Naive B cell (primary cell): ENCODE results near the gene ZNF292. TPM values are rescaled to one million over a fixed set of nuclear protein-coding genes. Genes with fewer than 3 reads are reported as not detected.
A peak's percentile ranks its signal among the peaks of the same experiment; 100 is the strongest.
"Not testable (repeated sequence)": the region's sequence is repeated elsewhere in the genome, so short reads cannot be mapped to it uniquely, and the experiment has no call there.

ENCODE experiments used
- ATAC-seq, 2 donors: fragments of 150-1000 bp; cut with Tn5 transposase; 2 replicates each; pipeline ENCODE4 v1.10.0; 2021; ENCODE audit warnings: low read depth in 2 of 2, mild to moderate bottlenecking in 2 of 2, moderate library complexity in 2 of 2
- DNase-seq: peaks from one replicate; pipeline ENCODE4 v3.0.0; 2022
- H3K27ac Mint-ChIP-seq, 6 donors: one replicate each; pipeline ENCODE4 v1.8.0; 2020 to 2022; ENCODE audit warnings: mild to moderate bottlenecking in 6 of 6, mixed read lengths in 6 of 6, moderate library complexity in 5 of 6, inconsistent platforms in 2 of 6
- H3K27me3 Mint-ChIP-seq, 3 donors: one replicate each; pipeline ENCODE4 v1.8.0; 2021 to 2022; ENCODE audit warnings: mixed read lengths in 3 of 3, mild to moderate bottlenecking in 1 of 3
- H3K36me3 Mint-ChIP-seq, 2 donors: one replicate each; pipeline ENCODE4 v1.8.0; 2020 to 2022; ENCODE audit warnings: mixed read lengths in 2 of 2, inconsistent platforms in 1 of 2, mild to moderate bottlenecking in 1 of 2
- H3K4me1 Mint-ChIP-seq, 3 donors: one replicate each; pipeline ENCODE4 v1.8.0; 2020 to 2022; ENCODE audit warnings: mixed read lengths in 3 of 3, inconsistent platforms in 1 of 3, mild to moderate bottlenecking in 1 of 3, moderate library complexity in 1 of 3
- H3K4me3 Mint-ChIP-seq, 8 donors: one replicate each; pipeline ENCODE4 v1.8.0; 2020 to 2022; ENCODE audit warnings: mild to moderate bottlenecking in 8 of 8, mixed read lengths in 8 of 8, moderate library complexity in 8 of 8, inconsistent platforms in 2 of 8
- H3K9me3 Mint-ChIP-seq, 7 donors: one replicate each; pipeline ENCODE4 v1.8.0; 2020 to 2022; ENCODE audit warnings: mixed read lengths in 7 of 7, mild to moderate bottlenecking in 5 of 7, inconsistent platforms in 2 of 7, moderate library complexity in 1 of 7
- polyA plus RNA-seq, 6 donors: library from polyadenylated mRNA; unstranded; fragments of 300-500 nt; fragmentation: Illumina TruSeq; gene quantifications; one replicate each; pipeline ENCODE4 v1.2.3, GENCODE V29; 2021; ENCODE audit warnings: low read depth in 6 of 6

Gene ZNF292
- polyA plus RNA-seq, result 10 to 100 TPM; 19.4 to 48.9 (median 38.4) TPM

DNA sequence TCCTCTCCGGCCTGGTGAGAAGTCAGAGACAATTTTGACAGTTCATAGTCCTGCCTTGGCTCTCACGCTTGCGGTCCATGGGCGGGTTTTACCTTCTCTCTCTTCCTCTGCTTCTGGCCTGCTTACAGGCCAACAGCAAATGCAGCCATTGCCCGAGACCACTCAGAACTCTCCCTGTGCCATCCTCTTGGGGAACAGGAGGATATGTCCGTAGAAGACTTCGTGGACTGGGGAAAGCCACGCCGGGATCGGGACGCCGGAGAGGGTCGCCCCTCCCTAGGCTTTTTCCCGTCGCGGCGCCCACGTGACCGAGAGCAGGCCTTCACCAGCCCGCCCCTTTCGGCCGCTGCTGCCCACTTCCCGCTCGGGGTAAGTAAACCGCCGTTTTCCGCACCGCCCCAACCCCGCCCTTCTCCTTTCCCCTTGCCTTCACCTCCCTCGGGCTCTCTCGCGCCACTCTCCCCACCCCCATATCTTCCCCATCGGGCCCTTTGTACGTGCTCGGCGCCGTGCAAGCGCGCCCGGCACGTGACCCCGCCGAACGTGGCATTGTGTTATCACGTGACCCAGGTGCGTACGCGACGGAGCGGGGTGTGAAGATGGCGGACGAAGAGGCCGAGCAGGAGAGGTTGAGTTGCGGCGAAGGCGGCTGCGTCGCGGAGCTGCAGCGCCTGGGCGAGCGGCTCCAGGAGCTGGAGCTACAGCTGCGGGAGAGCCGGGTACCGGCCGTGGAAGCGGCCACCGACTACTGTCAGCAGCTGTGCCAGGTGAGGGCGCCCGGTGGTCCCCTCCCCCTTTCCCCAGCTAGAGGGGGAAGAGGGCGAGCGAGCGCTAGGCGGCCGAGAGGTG is at the start of gene ZNF292:
Gene ZNF292, plus strand, starts transcription at position 573 of the 849 bp plus-strand sequence. Its CDS starts 27 bp downstream, at position 600.
- Mint-ChIP-seq H3K4me3 (peak within 1 kb of the TSS; percentile 83 to 99 (median 96)), H3K4me1 (peaks cover 38 to 58% (median 45%) of the 10 kb centered on the region in 3 donors), H3K27ac (peak within 1 kb of the TSS; percentile 94 to 99 (median 98)), H3K9me3 (no peaks in the 10 kb centered on the region), H3K36me3 (no peaks in the 10 kb centered on the region), H3K27me3 (no peaks in the 10 kb centered on the region)
- peak; percentile 94 for DNase-seq
- peak; percentile 74 to 77 for ATAC-seq

DNA sequence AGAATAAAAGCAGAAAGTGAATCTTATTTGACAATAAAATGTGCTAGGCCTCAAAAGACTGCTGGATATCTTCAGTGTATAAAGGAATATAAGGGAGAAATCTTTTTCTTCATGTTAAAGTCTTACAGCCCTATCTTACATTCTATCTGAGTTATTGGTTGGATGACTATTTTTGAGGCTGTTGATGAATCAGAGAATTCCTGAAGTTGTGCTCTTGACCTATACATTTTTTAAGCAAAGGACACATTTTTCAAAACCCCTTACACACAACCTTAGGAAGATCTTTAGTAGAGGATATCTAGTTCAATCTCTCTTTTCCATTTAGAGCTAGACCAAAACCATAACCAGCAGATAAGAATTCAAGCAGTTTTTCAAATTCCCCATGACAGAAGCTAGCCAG is 49.5 kb upstream of the ZNF292 start:
- Mint-ChIP-seq H3K27ac (no peak overlapping the region), H3K9me3 (no peaks in the 10 kb centered on the region), H3K36me3 (no peaks in the 10 kb centered on the region), H3K4me1 (no peaks in the 10 kb centered on the region), H3K27me3 (no peaks in the 10 kb centered on the region), H3K4me3 (no peak overlapping the region)
- DNase-seq, result no peak
- no peak for ATAC-seq

DNA sequence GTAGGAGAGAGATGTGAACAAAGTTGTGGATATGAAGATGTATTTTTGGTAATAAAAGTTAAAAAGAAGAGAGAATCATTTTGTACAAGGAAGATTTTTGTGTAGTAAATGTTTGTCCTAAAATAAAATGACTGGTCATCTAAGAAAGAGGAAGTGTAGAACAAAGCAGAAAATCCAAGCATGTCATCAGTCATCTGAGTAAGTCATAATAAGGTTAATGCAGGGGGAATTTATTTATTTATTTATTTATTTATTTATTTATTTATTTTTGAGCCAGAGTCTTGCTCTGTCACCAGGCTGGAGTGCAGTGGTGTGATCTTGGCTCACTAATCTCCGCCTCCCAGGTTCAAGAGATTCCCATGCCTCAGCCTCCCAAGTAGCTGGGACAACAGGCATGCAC is 44.7 kb upstream of the ZNF292 start:
- no peaks in the 10 kb centered on the region for H3K4me1 Mint-ChIP-seq
- no peaks in the 10 kb centered on the region for H3K27me3 Mint-ChIP-seq
- ATAC-seq (no peak), DNase-seq (no peak)
- H3K27ac Mint-ChIP-seq, result no peak overlapping the region
- H3K9me3 Mint-ChIP-seq, result no peaks in the 10 kb centered on the region
- H3K4me3 Mint-ChIP-seq, result no peak overlapping the region
- no peaks in the 10 kb centered on the region for H3K36me3 Mint-ChIP-seq

DNA sequence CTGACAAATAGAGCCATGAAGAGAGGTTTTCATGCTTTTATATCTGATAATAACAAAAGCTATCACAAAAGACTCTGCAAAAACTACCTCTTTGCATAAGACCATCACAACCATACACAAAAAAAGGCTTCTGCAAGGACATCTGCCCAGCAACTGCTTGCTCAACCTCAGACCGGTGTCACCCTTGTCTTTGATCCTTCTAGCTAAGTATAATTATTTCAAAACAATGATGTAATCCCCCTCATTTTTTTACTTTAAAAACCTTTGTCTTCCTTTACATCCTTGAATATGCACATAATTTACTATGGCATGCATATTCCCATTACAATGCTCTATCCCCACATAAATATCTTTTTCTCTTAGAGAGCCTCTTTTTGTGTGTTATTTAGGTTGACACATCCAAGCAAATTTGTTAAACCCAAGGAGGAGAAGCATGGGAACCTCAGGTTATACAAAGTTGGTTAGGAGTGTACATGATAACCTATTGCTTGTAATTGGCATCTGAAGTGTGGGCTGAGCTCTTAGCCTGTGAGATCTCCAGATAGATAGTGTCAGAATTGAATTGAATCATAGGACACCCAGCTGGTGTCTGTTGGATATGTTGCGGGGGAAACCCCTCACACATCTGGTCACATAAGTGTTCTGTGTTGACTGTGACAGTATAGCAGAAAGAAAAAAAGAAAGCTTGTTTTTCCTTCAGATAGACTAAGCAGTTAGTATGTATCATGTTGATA is 39.8 kb upstream of the ZNF292 start:
- Mint-ChIP-seq H3K27ac (no peak overlapping the region), H3K36me3 (no peaks in the 10 kb centered on the region), H3K4me3 (no peak overlapping the region), H3K9me3 (peaks cover 0 to 4% (median 0%) of the 10 kb centered on the region in 7 donors), H3K27me3 (peaks cover 0 to 5% (median 0%) of the 10 kb centered on the region in 3 donors), H3K4me1 (peaks cover 0 to 6% (median 0%) of the 10 kb centered on the region in 3 donors)
- DNase-seq, result no peak
- peak; percentile 41 to 50 for ATAC-seq

DNA sequence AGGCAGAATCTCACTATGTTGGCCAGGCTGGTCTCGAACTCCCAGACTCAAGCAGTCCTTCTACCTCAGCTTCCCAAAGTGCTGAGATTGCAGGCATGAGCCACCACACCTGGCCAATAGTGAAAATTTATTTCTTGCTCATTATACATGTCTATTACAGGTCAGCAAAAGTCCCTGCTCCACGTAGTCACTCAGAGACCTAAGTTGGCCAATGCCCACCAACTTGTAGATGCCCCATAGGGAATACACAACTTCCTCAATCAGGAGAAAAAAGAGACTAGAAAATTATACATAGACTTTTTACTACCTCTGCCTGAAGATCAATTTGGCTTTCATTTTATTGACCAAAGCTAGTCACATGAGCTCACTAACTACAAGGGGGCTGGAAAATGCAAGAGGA is 38.4 kb upstream of the ZNF292 start:
- H3K4me3 Mint-ChIP-seq, result no peak overlapping the region
- no peak for DNase-seq
- H3K27me3 Mint-ChIP-seq, result peaks cover 5 to 10% (median 7%) of the 10 kb centered on the region in 3 donors
- ATAC-seq, result peak; percentile 27 to 36
- H3K27ac Mint-ChIP-seq, result no peak overlapping the region
- H3K9me3 Mint-ChIP-seq, result peaks cover 0 to 7% (median 3%) of the 10 kb centered on the region in 7 donors
- peaks cover 0 to 5% of the 10 kb centered on the region in 2 donors for H3K36me3 Mint-ChIP-seq
- peaks cover 0 to 6% (median 0%) of the 10 kb centered on the region in 3 donors for H3K4me1 Mint-ChIP-seq

DNA sequence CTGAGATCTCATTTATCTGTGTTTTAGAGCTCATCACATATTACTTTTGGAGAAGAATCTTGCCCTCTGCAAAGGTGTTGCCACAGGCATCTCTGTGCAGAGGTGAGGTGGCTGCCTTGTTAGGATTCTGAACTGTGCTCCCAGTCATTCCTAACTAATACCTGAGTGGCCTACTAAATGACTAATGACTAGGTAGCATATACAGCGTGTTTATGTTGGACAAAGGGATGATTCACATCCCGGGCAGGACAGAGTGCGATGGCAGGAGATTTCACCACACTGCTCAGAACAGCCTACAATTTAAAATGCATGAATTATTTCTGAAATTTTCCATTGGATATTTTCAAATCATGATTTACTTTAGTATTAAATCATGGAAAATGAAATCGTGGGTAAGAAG is 37.3 kb upstream of the ZNF292 start:
- peaks cover 7 to 16% (median 12%) of the 10 kb centered on the region in 3 donors for H3K27me3 Mint-ChIP-seq
- no peak overlapping the region for H3K4me3 Mint-ChIP-seq
- H3K9me3 Mint-ChIP-seq, result peaks cover 0 to 14% (median 4%) of the 10 kb centered on the region in 7 donors
- H3K27ac Mint-ChIP-seq, result no peak overlapping the region
- ATAC-seq (no peak), DNase-seq (no peak)
- peaks cover 0 to 10% of the 10 kb centered on the region in 2 donors for H3K36me3 Mint-ChIP-seq
- H3K4me1 Mint-ChIP-seq, result peaks cover 0 to 6% (median 3%) of the 10 kb centered on the region in 3 donors

DNA sequence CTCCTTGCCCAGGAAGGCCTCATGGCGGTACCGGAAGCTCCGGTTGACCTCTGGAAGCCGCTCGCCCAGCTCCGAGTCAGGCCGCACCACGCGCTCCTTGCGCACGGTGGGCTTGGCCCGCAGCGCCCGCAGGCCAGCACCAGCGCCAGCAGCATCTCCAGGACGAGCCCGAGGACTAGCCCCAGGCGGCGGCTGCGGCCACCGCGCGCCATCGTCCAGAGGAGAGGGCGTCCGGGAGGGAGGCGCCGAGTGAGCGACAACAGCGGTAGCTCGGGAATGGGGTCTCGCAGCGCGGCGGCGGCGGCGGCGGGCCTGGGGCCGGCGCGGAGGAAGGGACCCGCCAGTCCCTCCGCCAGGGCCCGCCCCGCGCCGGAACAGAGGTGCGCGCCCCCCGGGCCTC is 32.9 kb upstream of the ZNF292 start:
- peaks cover 17 to 25% (median 18%) of the 10 kb centered on the region in 3 donors for H3K27me3 Mint-ChIP-seq
- H3K27ac Mint-ChIP-seq, result no peak overlapping the region
- peaks cover 0 to 10% of the 10 kb centered on the region in 2 donors for H3K36me3 Mint-ChIP-seq
- peaks cover 0 to 14% (median 4%) of the 10 kb centered on the region in 7 donors for H3K9me3 Mint-ChIP-seq
- DNase-seq (no peak), ATAC-seq (no peak)
- H3K4me1 Mint-ChIP-seq, result peaks cover 0 to 3% (median 0%) of the 10 kb centered on the region in 3 donors
- H3K4me3 Mint-ChIP-seq, result no peak overlapping the region

DNA sequence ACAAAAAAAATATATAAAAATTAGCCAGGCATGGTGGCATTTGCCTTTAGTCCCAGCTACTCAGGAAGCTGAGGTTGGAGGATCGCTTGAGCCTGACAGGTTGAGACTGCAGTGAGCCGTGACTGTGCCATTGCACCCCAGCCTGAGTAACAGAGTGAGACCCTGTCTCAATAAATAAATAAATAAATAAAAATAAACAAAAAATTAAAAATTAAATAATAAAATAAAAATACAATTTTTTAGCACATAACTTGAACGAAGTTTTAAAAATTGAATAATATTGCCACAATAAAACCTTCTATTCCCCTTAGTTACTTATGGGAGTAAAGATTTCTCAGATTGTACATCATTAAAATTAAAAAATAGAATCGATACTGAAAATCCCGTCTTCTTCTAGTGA is 31.3 kb upstream of the ZNF292 start:
- Mint-ChIP-seq H3K27me3 (peaks cover 17 to 25% (median 18%) of the 10 kb centered on the region in 3 donors), H3K9me3 (peaks cover 0 to 14% (median 2%) of the 10 kb centered on the region in 7 donors), H3K4me3 (no peak overlapping the region), H3K27ac (no peak overlapping the region), H3K4me1 (peaks cover 0 to 3% (median 0%) of the 10 kb centered on the region in 3 donors), H3K36me3 (peaks cover 0 to 10% of the 10 kb centered on the region in 2 donors)
- ATAC-seq (no peak), DNase-seq (no peak)

DNA sequence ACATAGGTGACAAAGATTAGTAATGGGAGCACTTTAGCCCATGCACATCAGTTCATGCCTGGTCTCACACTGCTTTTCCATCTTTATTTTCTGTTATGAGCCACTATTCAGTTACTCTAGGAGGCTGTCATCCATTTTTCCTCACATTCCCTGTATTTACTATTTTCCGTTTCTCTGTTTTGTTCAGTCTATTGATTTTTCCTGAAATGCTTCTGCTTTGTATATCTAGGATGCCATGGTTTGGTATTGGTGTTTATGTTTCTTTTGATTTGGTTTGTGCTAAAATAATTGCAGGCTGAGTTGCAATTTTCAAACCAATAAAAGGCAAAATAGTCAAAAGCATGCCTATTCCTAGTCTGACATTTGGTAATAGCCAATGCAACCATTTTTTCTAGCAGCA is 28.9 kb upstream of the ZNF292 start:
- DNase-seq (no peak), ATAC-seq (no peak)
- peaks cover 0 to 3% (median 0%) of the 10 kb centered on the region in 3 donors for H3K4me1 Mint-ChIP-seq
- peaks cover 0 to 12% of the 10 kb centered on the region in 2 donors for H3K36me3 Mint-ChIP-seq
- peaks cover 14 to 19% (median 18%) of the 10 kb centered on the region in 3 donors for H3K27me3 Mint-ChIP-seq
- H3K9me3 Mint-ChIP-seq, result peaks cover 0 to 11% (median 3%) of the 10 kb centered on the region in 7 donors
- H3K27ac Mint-ChIP-seq, result no peak overlapping the region
- no peak overlapping the region for H3K4me3 Mint-ChIP-seq

DNA sequence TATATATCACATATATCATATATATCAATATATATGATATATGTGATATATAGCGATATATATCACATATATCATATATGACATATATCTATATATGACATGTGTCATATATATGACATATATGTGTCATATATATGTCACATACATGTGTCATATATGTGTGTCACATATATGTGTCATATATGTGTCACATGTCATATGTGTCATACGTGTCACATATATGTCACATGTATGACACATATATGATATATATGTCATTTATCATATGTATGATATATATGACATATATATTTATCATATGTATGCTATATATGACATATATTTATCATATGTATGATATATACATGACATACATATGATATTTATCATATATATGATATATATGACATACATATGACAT is 27.6 kb upstream of the ZNF292 start:
- DNase-seq, result no peak
- H3K4me3 Mint-ChIP-seq, result no peak overlapping the region
- peaks cover 0 to 9% (median 2%) of the 10 kb centered on the region in 7 donors for H3K9me3 Mint-ChIP-seq
- peaks cover 5 to 11% (median 9%) of the 10 kb centered on the region in 3 donors for H3K27me3 Mint-ChIP-seq
- ATAC-seq, result no peak
- no peak overlapping the region for H3K27ac Mint-ChIP-seq
- peaks cover 0 to 8% of the 10 kb centered on the region in 2 donors for H3K36me3 Mint-ChIP-seq
- H3K4me1 Mint-ChIP-seq, result peaks cover 0 to 2% (median 0%) of the 10 kb centered on the region in 3 donors

DNA sequence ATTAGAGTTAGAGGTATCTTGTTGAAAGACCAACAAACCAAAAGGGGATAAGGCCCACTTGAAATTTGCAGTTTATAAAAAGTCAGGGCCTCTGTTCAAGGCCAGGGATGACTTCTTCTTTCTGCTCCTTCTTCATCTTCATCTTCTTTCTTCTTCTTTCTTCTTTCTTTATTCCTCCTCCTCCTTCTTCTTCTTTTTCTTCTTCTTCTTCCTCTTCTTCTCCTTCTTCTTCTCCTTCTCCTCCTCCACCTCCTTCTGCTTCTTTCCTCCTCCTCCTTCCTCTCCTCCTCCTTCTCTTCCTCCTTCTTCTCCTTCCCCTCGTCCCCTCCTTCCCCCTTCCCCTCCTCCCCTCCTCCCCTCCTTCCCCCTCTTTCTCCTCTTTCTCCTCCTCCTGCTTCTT is 18.4 kb upstream of the ZNF292 start:
- ATAC-seq (no peak), DNase-seq (no peak)
- H3K27ac Mint-ChIP-seq, result no peak overlapping the region
- H3K4me3 Mint-ChIP-seq, result peak overlapping the region in 1 of 8 donors; percentile 9
- H3K36me3 Mint-ChIP-seq, result peaks cover 0 to 2% of the 10 kb centered on the region in 2 donors
- H3K27me3 Mint-ChIP-seq, result peaks cover 4 to 9% (median 5%) of the 10 kb centered on the region in 3 donors
- H3K4me1 Mint-ChIP-seq, result peaks cover 0 to 4% (median 0%) of the 10 kb centered on the region in 3 donors
- H3K9me3 Mint-ChIP-seq, result peaks cover 0 to 2% (median 0%) of the 10 kb centered on the region in 7 donors

DNA sequence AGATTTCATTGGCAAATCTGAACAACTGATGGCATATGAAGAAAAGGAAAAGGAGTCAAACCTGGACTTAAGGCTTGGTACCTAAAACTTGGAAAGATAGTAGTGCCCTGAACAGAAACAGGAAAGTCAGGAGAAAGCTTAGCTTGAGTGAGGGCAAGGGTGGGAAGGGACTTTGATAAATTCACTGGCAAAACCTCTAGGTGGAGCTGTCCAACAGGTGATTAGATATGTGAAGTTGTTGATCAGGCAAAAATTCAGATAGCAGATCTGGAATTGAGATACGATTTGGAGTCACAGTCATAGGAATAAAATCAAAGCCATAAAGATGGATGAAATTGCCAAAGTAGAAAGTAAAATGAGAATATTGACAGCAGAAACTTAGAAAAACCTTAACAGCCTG is 16.1 kb upstream of the ZNF292 start:
- H3K36me3 Mint-ChIP-seq, result no peaks in the 10 kb centered on the region
- no peak overlapping the region for H3K27ac Mint-ChIP-seq
- H3K9me3 Mint-ChIP-seq, result peaks cover 0 to 3% (median 0%) of the 10 kb centered on the region in 7 donors
- H3K4me1 Mint-ChIP-seq, result peaks cover 0 to 4% (median 0%) of the 10 kb centered on the region in 3 donors
- peaks cover 5 to 20% (median 9%) of the 10 kb centered on the region in 3 donors for H3K27me3 Mint-ChIP-seq
- ATAC-seq (peak; percentile 53 to 77), DNase-seq (peak; percentile 62)
- no peak overlapping the region for H3K4me3 Mint-ChIP-seq

DNA sequence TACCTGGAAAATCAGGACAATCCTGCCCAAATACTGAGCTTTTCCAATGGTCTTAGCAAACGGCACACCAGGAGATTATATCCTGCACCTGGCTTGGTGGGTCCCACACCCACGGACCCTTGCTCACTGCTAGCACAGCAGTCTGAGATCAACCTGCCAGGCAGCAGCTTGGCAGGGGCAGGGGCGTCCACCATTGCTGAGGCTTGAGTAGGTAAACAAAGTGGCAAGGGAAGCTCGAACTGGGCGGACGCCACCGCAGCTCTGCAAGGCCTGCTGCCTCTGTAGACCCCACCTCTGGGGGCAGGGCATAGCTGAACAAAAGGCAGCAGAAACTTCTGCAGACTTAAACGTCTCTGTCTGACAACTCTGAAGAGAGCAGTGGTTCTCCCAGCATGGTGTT is 15.4 kb upstream of the ZNF292 start:
- H3K4me1 Mint-ChIP-seq, H3K4me3 Mint-ChIP-seq, ATAC-seq, H3K27ac Mint-ChIP-seq, DNase-seq, H3K36me3 Mint-ChIP-seq, H3K9me3 Mint-ChIP-seq: not testable (repeated sequence)
- peaks cover 5 to 20% (median 9%) of the 10 kb centered on the region in 3 donors for H3K27me3 Mint-ChIP-seq
